ENCODE results near the gene OPCML.

OPCML gene

DNA sequence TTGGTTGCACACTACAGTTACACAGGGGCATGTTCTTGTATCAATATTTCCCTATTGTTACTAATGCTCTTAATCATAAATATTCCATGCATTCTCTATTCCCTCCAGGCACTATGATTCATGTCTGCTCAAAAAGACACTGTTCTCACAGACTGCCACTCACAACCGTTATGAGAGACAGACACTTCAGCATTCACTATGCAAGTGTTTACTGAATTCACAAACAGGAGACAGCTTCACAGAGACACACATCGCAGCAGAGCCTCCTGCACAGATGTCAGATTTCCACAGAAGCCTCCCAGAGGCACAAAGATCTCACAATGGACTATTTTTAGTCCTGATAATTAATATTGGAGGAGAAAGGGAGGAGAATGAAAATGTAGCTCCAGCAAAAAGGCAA, 930.4 kb downstream of the OPCML start:
- no peaks in the 10 kb centered on the region for H3K9me3 Mint-ChIP-seq
- DNase-seq: no peak

DNA sequence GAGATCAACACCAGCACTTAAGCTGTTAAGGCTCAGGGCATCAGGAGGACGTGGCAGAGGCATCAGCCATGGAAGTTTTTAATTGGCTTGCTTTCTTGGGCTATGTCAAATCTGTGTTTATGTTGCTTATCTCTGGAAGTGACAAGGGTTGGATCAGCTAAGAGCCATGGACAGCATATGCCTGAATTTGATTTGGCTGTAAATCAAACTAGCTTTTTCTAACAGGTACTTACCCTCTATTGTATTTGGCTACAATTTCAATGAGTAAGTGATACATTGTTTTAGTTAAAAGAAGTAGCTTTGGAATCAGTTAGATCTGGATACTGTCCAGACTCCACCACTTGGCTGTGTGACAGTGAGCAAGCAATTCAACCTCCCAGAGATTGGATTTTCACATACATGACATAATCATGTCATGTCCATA, 936.6 kb downstream of the OPCML start:
- no peak overlapping the region for H3K27ac Mint-ChIP-seq

More for the DNA sequence above, 930.4 kb downstream of the OPCML start:
- Mint-ChIP-seq H3K4me1 (ENCODE audit: low read depth) (no peaks in the 10 kb centered on the region), H3K27me3 (no peaks in the 10 kb centered on the region), H3K36me3 (ENCODE audit: low read depth) (no peaks in the 10 kb centered on the region), H3K4me3 (no peak overlapping the region), H3K27ac (no peak overlapping the region)

GRCh38 chr11:132595246-132595645, 937.1 kb downstream of the OPCML start:
- no peak overlapping the region for H3K27ac Mint-ChIP-seq
- H3K36me3 Mint-ChIP-seq (ENCODE audit: low read depth): no peaks in the 10 kb centered on the region
- no peaks in the 10 kb centered on the region for H3K27me3 Mint-ChIP-seq
- no peak for DNase-seq
- H3K9me3 Mint-ChIP-seq: no peaks in the 10 kb centered on the region
- H3K4me1 Mint-ChIP-seq (ENCODE audit: low read depth): no peaks in the 10 kb centered on the region
- H3K4me3 Mint-ChIP-seq: no peak overlapping the region

More for the DNA sequence above, 936.6 kb downstream of the OPCML start:
- Mint-ChIP-seq H3K9me3 (no peaks in the 10 kb centered on the region), H3K4me1 (ENCODE audit: low read depth) (no peaks in the 10 kb centered on the region), H3K36me3 (ENCODE audit: low read depth) (no peaks in the 10 kb centered on the region), H3K27me3 (no peaks in the 10 kb centered on the region), H3K4me3 (no peak overlapping the region)
- DNase-seq: no peak

- Mint-ChIP-seq H3K27me3 (no peaks in the 10 kb centered on the region), H3K36me3 (ENCODE audit: low read depth) (no peaks in the 10 kb centered on the region), H3K9me3 (no peaks in the 10 kb centered on the region), H3K27ac (no peak overlapping the region), H3K4me1 (ENCODE audit: low read depth) (no peaks in the 10 kb centered on the region), H3K4me3 (no peak overlapping the region)
- DNase-seq: no peak
Measured at GRCh38 chr11:132590986-132591385, 941.3 kb downstream of the OPCML start.

DNA sequence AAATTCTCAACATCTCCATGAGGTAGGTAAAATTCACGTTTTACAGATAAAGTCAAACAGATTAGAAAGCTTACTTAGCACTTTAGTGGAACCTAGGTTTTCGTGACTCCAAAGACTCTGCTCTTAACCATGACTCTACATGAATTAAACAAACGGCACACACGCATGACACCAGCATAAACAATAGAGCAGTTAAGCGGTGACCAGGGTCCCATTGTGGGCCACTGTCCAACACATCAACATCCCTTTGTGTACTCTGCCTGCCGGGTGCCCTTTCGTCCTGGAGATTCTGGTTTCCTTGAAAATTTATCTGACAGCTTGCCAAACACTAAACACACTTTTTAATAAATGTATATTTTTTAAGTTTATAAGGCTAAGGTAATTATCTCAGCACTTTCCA, 941.7 kb downstream of the OPCML start:
- Mint-ChIP-seq H3K4me1 (ENCODE audit: low read depth) (no peaks in the 10 kb centered on the region), H3K36me3 (ENCODE audit: low read depth) (no peaks in the 10 kb centered on the region), H3K4me3 (no peak overlapping the region), H3K9me3 (no peaks in the 10 kb centered on the region), H3K27me3 (no peaks in the 10 kb centered on the region), H3K27ac (no peak overlapping the region)
- DNase-seq: no peak

DNA sequence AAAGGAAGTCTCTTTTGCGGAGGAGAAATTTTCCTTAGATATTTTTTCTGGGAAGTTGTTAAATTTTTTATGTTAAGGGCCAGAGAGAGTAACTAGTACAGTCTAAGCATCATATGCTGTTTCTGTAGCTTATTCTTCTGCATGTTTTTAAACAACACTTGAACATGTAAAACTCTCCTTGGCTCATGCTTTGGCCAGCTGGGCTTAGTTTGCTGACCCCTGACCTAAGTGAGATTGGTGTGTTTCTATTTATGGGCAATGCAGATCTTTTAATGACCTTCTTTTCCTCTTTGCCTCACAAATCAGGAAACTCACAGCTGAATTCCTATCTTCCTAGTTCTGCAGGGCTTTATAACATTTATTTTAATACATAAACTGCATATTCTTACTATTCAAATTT, 942.5 kb downstream of the OPCML start:
- no peak overlapping the region for H3K4me3 Mint-ChIP-seq
- no peaks in the 10 kb centered on the region for H3K4me1 Mint-ChIP-seq (ENCODE audit: low read depth)
- H3K36me3 Mint-ChIP-seq (ENCODE audit: low read depth): no peaks in the 10 kb centered on the region
- no peaks in the 10 kb centered on the region for H3K9me3 Mint-ChIP-seq
- no peak for DNase-seq
- H3K27me3 Mint-ChIP-seq: no peaks in the 10 kb centered on the region
- no peak overlapping the region for H3K27ac Mint-ChIP-seq

DNA sequence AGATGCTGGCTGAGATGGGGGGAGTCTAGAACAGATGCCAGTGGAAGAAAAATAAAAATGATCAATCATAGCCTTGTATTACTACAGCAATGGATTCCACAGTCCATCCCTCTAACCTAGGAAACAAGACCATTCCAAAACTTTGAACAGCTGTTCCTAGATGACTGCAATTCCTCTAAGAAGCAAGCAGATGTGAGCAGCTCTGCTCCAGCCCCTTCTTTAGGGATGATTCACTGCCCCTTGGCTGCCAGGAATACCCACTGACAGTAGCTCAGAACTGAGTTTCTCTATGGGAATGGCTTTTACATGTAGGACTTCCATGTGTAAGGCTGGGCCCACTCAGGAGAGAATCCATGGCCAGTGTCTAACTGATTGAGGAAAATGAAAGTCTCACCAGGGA, 943.9 kb downstream of the OPCML start:
- Mint-ChIP-seq H3K27ac (no peak overlapping the region), H3K9me3 (no peaks in the 10 kb centered on the region), H3K4me3 (no peak overlapping the region), H3K4me1 (ENCODE audit: low read depth) (no peaks in the 10 kb centered on the region), H3K27me3 (no peaks in the 10 kb centered on the region), H3K36me3 (ENCODE audit: low read depth) (no peaks in the 10 kb centered on the region)
- DNase-seq: no peak

GRCh38 chr11:132587716-132588115, 944.6 kb downstream of the OPCML start:
- H3K36me3 Mint-ChIP-seq (ENCODE audit: low read depth): no peaks in the 10 kb centered on the region
- no peaks in the 10 kb centered on the region for H3K4me1 Mint-ChIP-seq (ENCODE audit: low read depth)
- DNase-seq: no peak
- no peaks in the 10 kb centered on the region for H3K27me3 Mint-ChIP-seq
- H3K9me3 Mint-ChIP-seq: no peaks in the 10 kb centered on the region
- no peak overlapping the region for H3K27ac Mint-ChIP-seq
- H3K4me3 Mint-ChIP-seq: no peak overlapping the region

GRCh38 chr11:132586801-132587200, 945.5 kb downstream of the OPCML start:
- no peaks in the 10 kb centered on the region for H3K27me3 Mint-ChIP-seq
- no peaks in the 10 kb centered on the region for H3K9me3 Mint-ChIP-seq
- DNase-seq: no peak
- no peak overlapping the region for H3K4me3 Mint-ChIP-seq
- H3K36me3 Mint-ChIP-seq (ENCODE audit: low read depth): no peaks in the 10 kb centered on the region
- no peak overlapping the region for H3K27ac Mint-ChIP-seq
- H3K4me1 Mint-ChIP-seq (ENCODE audit: low read depth): no peaks in the 10 kb centered on the region

- Mint-ChIP-seq H3K27ac (no peak overlapping the region), H3K9me3 (no peaks in the 10 kb centered on the region), H3K27me3 (peaks cover 2% of the 10 kb centered on the region), H3K4me3 (no peak overlapping the region), H3K36me3 (ENCODE audit: low read depth) (no peaks in the 10 kb centered on the region), H3K4me1 (ENCODE audit: low read depth) (no peaks in the 10 kb centered on the region)
- DNase-seq: no peak
Measured at GRCh38 chr11:132579634-132580327, 952.5 kb downstream of the OPCML start.

DNA sequence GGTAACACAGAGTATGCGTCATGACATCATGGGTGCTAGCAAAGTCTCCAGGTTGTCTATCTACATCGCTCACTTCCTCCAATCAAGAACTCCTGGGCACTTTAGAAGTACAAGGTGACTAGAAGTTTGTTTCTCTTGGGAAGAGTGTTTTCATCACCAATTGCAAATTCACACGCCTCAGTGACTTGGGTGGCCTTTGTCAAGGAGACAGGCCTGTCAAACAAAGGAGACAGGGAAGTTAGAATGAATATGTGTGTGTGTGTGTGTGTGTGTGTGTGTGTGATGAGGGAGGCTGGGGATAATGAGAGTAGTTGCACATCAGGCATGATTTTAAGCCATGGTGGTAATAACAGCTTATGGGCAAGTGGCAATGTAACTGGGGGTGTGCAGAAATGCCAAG, 953.2 kb downstream of the OPCML start:
- no peak for DNase-seq
- Mint-ChIP-seq H3K9me3 (no peaks in the 10 kb centered on the region), H3K36me3 (ENCODE audit: low read depth) (no peaks in the 10 kb centered on the region), H3K4me3 (no peak overlapping the region), H3K4me1 (ENCODE audit: low read depth) (no peaks in the 10 kb centered on the region), H3K27ac (no peak overlapping the region), H3K27me3 (peaks cover 2% of the 10 kb centered on the region)

DNA sequence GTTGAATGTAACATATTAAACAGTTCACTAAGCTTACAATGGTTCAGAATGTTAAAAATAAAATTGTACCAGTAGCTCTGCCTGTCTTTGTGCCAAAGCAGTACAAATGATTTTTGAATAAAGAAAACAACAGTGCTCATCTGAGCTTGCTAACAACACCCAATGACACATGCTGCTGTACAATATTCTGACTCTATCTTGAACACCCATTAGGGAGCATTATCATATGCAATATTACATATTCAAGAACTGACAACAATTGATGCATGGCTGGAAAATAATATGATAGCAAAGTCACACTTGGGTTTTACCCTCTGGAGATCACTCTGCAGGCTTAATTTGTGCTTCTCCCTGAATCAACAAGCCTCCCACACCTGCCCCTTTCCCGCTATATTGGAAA, 953.7 kb downstream of the OPCML start:
- DNase-seq: no peak
- Mint-ChIP-seq H3K36me3 (ENCODE audit: low read depth) (no peaks in the 10 kb centered on the region), H3K9me3 (peaks cover 4% of the 10 kb centered on the region)

DNA sequence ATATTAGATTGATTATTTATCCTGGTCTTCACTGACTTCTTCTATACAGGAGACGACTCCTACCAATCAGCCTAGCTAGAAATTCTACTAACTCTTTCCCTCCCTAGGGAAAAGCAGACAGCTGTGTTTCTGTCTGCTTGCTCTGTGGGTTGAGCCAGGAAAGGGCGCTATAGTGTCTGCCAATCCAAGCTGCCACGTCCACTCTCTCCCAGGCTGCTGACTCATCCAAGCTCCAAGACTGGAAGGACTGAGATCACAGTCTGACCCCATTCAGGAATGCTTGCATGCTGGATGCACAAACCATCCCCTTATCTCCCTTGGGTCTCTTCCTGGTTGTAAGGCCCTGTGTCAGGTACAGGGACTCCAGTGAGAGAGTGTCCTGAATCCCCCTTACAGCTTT, 955.6 kb downstream of the OPCML start:
- Mint-ChIP-seq H3K27ac (no peak overlapping the region), H3K4me3 (no peak overlapping the region), H3K4me1 (ENCODE audit: low read depth) (no peaks in the 10 kb centered on the region), H3K27me3 (peaks cover 2% of the 10 kb centered on the region), H3K9me3 (peaks cover 8% of the 10 kb centered on the region), H3K36me3 (ENCODE audit: low read depth) (no peaks in the 10 kb centered on the region)
- DNase-seq: no peak

More for the DNA sequence above, 953.7 kb downstream of the OPCML start:
- Mint-ChIP-seq H3K4me3 (no peak overlapping the region), H3K4me1 (ENCODE audit: low read depth) (no peaks in the 10 kb centered on the region), H3K27ac (no peak overlapping the region), H3K27me3 (peaks cover 2% of the 10 kb centered on the region)

- H3K4me3 Mint-ChIP-seq: no peak overlapping the region
- H3K36me3 Mint-ChIP-seq (ENCODE audit: low read depth): no peaks in the 10 kb centered on the region
- no peaks in the 10 kb centered on the region for H3K27me3 Mint-ChIP-seq
- H3K27ac Mint-ChIP-seq: no peak overlapping the region
- H3K4me1 Mint-ChIP-seq (ENCODE audit: low read depth): no peaks in the 10 kb centered on the region
- no peak for DNase-seq
- H3K9me3 Mint-ChIP-seq: peaks cover 12% of the 10 kb centered on the region
Measured at GRCh38 chr11:132564091-132564885, 968.0 kb downstream of the OPCML start.

- Mint-ChIP-seq H3K4me3 (no peak overlapping the region), H3K27ac (no peak overlapping the region), H3K36me3 (ENCODE audit: low read depth) (no peaks in the 10 kb centered on the region), H3K9me3 (peaks cover 7% of the 10 kb centered on the region), H3K4me1 (ENCODE audit: low read depth) (no peaks in the 10 kb centered on the region), H3K27me3 (no peaks in the 10 kb centered on the region)
- no peak for DNase-seq
Measured at GRCh38 chr11:132563050-132563449, 969.3 kb downstream of the OPCML start.

All from activated T-cell treated with anti-CD3 and anti-CD28 coated beads, Interleukin-2, amount 50 U/mL, for 24 hours (primary cell).